ENCODE measurements around the gene KCNH5. TPM values are rescaled to one million over a fixed set of nuclear protein-coding genes. Genes with fewer than 3 reads are reported as not detected.

The KCNH5 gene
- total and polyA plus RNA-seq, 12 donors, result 0.15 TPM; not detected in 11

DNA sequence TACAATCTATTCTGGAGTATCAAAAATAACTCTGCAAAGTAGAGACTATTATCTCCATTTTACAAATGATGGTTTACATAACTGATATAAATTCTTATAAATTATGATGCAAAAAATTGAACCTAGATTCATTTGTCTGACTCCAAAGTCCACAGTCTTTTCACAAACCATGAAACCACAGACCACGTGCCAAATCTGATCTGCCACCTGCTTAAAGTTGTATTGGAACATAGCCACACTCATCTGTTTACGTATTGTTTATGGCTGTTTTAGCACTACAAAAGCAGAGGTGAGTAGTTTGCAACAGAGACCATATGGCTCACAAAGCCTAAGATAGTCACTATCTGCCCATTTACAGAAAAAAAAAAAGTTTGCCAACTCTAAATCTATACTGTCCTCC is 105.3 kb downstream of the KCNH5 start:
- WGBS, 2 donors, result 42 to 44% methylated on average over 2 of the region's 2 CpGs
- no peak for ATAC-seq
- no peak for DNase-seq
- Histone ChIP-seq H3K4me1 (no peaks in the 10 kb centered on the region), H3K9me3 (no peaks in the 10 kb centered on the region), H3K36me3 (no peaks in the 10 kb centered on the region), H3K27ac (no peak overlapping the region), H3K4me3 (no peak overlapping the region), H3K27me3 (no peaks in the 10 kb centered on the region)
- intact Hi-C loops (cut with DNase I), result no loop called here
- TF ChIP-seq, protein P1, sequence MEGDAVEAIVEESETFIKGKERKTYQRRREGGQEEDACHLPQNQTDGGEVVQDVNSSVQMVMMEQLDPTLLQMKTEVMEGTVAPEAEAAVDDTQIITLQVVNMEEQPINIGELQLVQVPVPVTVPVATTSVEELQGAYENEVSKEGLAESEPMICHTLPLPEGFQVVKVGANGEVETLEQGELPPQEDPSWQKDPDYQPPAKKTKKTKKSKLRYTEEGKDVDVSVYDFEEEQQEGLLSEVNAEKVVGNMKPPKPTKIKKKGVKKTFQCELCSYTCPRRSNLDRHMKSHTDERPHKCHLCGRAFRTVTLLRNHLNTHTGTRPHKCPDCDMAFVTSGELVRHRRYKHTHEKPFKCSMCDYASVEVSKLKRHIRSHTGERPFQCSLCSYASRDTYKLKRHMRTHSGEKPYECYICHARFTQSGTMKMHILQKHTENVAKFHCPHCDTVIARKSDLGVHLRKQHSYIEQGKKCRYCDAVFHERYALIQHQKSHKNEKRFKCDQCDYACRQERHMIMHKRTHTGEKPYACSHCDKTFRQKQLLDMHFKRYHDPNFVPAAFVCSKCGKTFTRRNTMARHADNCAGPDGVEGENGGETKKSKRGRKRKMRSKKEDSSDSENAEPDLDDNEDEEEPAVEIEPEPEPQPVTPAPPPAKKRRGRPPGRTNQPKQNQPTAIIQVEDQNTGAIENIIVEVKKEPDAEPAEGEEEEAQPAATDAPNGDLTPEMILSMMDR (IDR thresholded peaks at IDR 0.05), result no peak

DNA sequence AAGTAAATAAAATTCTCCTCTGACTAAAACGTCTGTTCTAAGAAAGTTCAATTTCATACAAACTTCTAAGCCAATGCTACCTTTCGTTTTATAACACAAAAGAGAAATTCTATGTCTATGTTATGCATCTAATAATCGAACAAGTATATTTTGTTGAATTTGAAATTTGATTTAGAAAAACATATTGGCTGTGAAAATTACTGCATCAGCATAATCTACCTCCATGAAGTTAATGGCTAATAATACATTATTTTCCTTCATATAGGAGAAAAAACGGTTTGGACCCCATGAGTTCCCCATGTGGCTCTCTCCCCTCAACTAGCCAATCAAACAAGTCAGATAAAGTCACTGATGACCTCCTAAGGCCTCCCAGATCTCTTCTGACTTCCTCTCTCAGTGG is 106.5 kb downstream of the KCNH5 start:
- 73 to 74% methylated on average over 4 of the region's 4 CpGs for WGBS, 2 donors
- H3K27me3 ChIP-seq, result no peaks in the 10 kb centered on the region
- DNase-seq (no peak), ATAC-seq (no peak)
- no peaks in the 10 kb centered on the region for H3K4me1 ChIP-seq
- TF ChIP-seq, protein P1 (IDR thresholded peaks at IDR 0.05), result no peak
- H3K36me3 ChIP-seq, result no peaks in the 10 kb centered on the region
- no peak overlapping the region for H3K27ac ChIP-seq
- H3K4me3 ChIP-seq, result no peak overlapping the region
- H3K9me3 ChIP-seq, result no peaks in the 10 kb centered on the region
- intact Hi-C loops (cut with DNase I), result no loop called here

DNA sequence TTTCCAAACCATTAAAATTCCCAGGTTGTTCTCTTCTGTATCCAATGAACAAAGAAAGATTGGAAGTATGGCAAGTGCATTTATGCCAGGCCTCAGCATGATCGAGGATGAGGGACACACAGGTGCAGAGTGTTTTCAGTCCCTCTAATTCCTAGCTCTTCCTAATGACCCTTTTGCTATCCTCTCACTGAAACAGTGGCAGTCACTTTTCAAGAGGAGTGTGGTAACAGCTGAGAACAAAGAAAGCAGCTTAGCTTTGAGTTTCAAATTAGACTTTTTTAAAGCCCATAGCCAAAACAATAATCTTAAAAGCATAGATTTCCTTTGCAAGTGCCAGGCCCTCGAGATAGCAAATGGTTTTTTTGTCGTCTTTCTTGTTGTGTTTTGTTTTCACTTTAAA is 110.8 kb downstream of the KCNH5 start:
- no peaks in the 10 kb centered on the region for H3K4me1 ChIP-seq
- no peaks in the 10 kb centered on the region for H3K36me3 ChIP-seq
- 57 to 70% methylated on average over 3 of the region's 3 CpGs for WGBS, 2 donors
- H3K27me3 ChIP-seq, result peaks cover 0 to 9% (median 0%) of the 10 kb centered on the region in 7 donors
- no peak overlapping the region for H3K4me3 ChIP-seq
- DNase-seq (no peak), ATAC-seq (no peak)
- intact Hi-C loops (cut with DNase I), result no loop called here
- H3K9me3 ChIP-seq, result no peaks in the 10 kb centered on the region
- TF ChIP-seq, protein P1 (IDR thresholded peaks at IDR 0.05), result no peak
- no peak overlapping the region for H3K27ac ChIP-seq

DNA sequence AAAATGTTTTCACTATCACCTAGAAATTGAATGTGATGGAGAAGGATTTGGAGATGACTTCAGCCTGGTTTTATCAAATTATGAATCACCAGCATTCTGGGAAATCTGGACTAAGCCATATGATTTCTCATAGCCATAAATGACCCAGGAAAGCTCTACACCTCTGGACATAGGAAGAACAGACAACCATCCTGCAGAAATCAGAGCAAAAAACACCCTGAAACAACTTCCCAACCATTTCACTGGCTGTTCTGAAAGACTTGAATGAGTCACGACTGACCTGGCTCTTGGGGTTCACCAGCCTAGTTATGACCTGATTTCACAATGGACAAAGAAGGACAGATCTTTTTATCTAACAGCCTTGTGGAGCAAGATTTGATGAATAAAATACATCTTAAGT is 123.8 kb downstream of the KCNH5 start:
- 65 to 74% methylated on average over 1 of the region's 1 CpG for WGBS, 2 donors
- Histone ChIP-seq H3K27me3 (peaks cover 0 to 4% (median 0%) of the 10 kb centered on the region in 7 donors), H3K27ac (no peak overlapping the region), H3K4me3 (no peak overlapping the region), H3K4me1 (no peaks in the 10 kb centered on the region), H3K36me3 (no peaks in the 10 kb centered on the region), H3K9me3 (peaks cover 0 to 13% (median 0%) of the 10 kb centered on the region in 11 donors)
- DNase-seq (no peak), ATAC-seq (no peak)
- TF ChIP-seq, protein P1 (IDR thresholded peaks at IDR 0.05), result no peak
- intact Hi-C loops (cut with DNase I), result no loop called here
